ENCODE results near the gene SPAG9. TPM values are rescaled to one million over a fixed set of nuclear protein-coding genes. Genes with fewer than 3 reads are reported as not detected.

Gene SPAG9, protein sequence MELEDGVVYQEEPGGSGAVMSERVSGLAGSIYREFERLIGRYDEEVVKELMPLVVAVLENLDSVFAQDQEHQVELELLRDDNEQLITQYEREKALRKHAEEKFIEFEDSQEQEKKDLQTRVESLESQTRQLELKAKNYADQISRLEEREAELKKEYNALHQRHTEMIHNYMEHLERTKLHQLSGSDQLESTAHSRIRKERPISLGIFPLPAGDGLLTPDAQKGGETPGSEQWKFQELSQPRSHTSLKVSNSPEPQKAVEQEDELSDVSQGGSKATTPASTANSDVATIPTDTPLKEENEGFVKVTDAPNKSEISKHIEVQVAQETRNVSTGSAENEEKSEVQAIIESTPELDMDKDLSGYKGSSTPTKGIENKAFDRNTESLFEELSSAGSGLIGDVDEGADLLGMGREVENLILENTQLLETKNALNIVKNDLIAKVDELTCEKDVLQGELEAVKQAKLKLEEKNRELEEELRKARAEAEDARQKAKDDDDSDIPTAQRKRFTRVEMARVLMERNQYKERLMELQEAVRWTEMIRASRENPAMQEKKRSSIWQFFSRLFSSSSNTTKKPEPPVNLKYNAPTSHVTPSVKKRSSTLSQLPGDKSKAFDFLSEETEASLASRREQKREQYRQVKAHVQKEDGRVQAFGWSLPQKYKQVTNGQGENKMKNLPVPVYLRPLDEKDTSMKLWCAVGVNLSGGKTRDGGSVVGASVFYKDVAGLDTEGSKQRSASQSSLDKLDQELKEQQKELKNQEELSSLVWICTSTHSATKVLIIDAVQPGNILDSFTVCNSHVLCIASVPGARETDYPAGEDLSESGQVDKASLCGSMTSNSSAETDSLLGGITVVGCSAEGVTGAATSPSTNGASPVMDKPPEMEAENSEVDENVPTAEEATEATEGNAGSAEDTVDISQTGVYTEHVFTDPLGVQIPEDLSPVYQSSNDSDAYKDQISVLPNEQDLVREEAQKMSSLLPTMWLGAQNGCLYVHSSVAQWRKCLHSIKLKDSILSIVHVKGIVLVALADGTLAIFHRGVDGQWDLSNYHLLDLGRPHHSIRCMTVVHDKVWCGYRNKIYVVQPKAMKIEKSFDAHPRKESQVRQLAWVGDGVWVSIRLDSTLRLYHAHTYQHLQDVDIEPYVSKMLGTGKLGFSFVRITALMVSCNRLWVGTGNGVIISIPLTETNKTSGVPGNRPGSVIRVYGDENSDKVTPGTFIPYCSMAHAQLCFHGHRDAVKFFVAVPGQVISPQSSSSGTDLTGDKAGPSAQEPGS (N-terminal part only)
- total RNA-seq (10 to 100 TPM; 43.3 to 65.8 (median 52.8) TPM), polyA plus RNA-seq (10 to 100 TPM; 20.7 to 24.0 TPM)
- long read RNA-seq, donor 1, full-length matches to known transcripts: 2 of 40 reads
- long read RNA-seq, donor 1, partial matches to known transcripts: 10 of 40 reads
- long read RNA-seq, donor 1, other reads (novel, unspliced or antisense): 28 of 40 reads
- long read RNA-seq, donor 2, full-length matches to known transcripts: 2 of 45 reads
- long read RNA-seq, donor 2, partial matches to known transcripts: 26 of 45 reads
- long read RNA-seq, donor 2, other reads (novel, unspliced or antisense): 17 of 45 reads
- long read RNA-seq, donor 3, full-length matches to known transcripts: 3 of 26 reads
- long read RNA-seq, donor 3, partial matches to known transcripts: 18 of 26 reads
- long read RNA-seq, donor 3, other reads (novel, unspliced or antisense): 5 of 26 reads

DNA sequence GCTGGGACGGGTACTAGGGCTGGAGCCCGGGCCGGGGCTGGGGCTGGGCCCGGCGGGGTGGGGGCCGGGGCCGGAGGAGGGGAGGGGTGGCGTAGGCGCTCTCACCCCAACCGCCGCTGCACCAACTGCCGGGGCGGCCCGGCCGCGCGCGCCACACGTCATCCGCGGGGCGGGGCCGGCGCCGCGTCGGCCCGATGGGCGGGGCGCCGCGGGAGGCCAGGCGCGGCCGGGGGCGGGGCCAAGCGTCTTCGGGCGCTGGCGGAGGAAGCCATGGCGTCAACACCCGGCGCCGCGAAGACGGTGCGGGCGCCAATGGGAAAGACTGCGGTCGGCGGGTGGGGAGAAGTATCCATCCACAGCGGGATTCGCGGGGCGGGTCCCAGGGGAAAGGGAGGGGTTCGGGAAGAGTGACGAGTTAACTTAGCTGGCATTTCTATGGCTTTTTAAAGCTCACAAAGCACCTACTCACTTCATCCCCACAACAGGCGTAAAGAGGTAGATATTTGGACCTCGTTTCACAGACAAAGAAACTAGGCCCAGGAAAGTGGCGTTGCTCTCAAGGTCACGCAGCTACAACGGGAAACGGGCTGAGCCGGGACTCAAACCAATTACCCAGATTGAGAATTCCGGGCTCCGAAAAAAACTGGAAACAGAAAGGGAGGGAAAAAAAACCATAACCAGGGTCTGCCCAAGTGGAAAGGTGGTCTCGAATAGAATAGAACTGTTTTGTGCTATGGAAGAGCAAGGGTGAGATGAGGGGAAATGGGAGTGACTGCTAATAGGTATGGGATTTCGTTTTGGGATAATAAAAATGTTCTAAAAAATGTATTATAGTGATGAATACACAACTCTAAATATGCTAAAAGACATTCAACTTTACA, at the start of gene SPAG9:
SPAG9 (minus strand) TSS at position 130 of the 881 bp plus-strand sequence. CDS start 212 bp downstream, outside the sequence.
- WGBS, 2 donors: 0 to 1% methylated on average over 52 to 68 of the region's 68 CpGs
- peak within 1 kb of the TSS; percentile 95 to 100 (median 98) for H3K27ac ChIP-seq
- no peaks in the 10 kb centered on the region for H3K9me3 ChIP-seq
- no peaks in the 10 kb centered on the region for H3K27me3 ChIP-seq
- H3K4me3 ChIP-seq: peak within 1 kb of the TSS; percentile 74 to 99 (median 98)
- DNase-seq (peak; percentile 97 to 98), ATAC-seq (peak; percentile 89 to 97 (median 92))
- peaks cover 9 to 47% (median 29%) of the 10 kb centered on the region in 9 donors for H3K4me1 ChIP-seq
- TF ChIP-seq, protein P1, sequence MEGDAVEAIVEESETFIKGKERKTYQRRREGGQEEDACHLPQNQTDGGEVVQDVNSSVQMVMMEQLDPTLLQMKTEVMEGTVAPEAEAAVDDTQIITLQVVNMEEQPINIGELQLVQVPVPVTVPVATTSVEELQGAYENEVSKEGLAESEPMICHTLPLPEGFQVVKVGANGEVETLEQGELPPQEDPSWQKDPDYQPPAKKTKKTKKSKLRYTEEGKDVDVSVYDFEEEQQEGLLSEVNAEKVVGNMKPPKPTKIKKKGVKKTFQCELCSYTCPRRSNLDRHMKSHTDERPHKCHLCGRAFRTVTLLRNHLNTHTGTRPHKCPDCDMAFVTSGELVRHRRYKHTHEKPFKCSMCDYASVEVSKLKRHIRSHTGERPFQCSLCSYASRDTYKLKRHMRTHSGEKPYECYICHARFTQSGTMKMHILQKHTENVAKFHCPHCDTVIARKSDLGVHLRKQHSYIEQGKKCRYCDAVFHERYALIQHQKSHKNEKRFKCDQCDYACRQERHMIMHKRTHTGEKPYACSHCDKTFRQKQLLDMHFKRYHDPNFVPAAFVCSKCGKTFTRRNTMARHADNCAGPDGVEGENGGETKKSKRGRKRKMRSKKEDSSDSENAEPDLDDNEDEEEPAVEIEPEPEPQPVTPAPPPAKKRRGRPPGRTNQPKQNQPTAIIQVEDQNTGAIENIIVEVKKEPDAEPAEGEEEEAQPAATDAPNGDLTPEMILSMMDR (IDR thresholded peaks at IDR 0.05): no peak
- intact Hi-C loops (cut with DNase I): loop anchor here in 6 of 10 donors (1.0 to 2.0 kb wide), 4 partner anchors 32 to 254 kb away; partner anchors contain the start of genes NME1 (in 5 of the 6), NME2 (in 1 of the 6) and TOB1 (in 1 of the 6)
- no peaks in the 10 kb centered on the region for H3K36me3 ChIP-seq

DNA sequence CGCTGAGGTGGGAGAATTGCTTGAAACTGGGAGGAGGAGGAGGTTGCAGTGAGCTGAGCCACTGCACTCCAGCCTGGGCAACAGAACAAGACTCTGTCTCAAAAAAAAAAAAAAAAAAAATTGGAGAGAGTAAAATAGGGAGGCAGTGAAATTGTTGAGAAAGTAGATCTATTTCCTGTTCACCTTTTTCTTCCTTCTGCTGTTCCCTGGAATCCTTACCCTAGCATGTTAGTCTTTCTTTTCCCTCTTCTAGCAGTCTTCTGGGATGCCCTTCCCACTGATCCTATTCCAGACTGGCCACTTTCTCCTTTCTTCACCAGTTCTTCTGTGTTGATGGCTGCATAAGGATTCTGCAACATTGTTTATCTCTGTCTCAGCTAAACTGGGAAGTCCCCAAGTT, 48.7 kb upstream of the SPAG9 start:
- TF ChIP-seq, protein P1 (IDR thresholded peaks at IDR 0.05): no peak
- DNase-seq: no peak
- WGBS, 2 donors: 90 to 100% methylated on average over 1 of the region's 1 CpG
- H3K36me3 ChIP-seq: peaks cover 0 to 69% (median 26%) of the 10 kb centered on the region in 9 donors
- peaks cover 0 to 20% (median 14%) of the 10 kb centered on the region in 9 donors for H3K4me1 ChIP-seq
- H3K27me3 ChIP-seq: no peaks in the 10 kb centered on the region
- no peak overlapping the region for H3K27ac ChIP-seq
- no peak for ATAC-seq
- intact Hi-C loops (cut with DNase I): loop anchor here in 2 of 10 donors (5.0 kb wide), 2 partner anchors 93 to 167 kb away; partner anchors contain the start of genes MBTD1 (in 1 of the 2) and UTP18 (in 1 of the 2)
- no peak overlapping the region for H3K4me3 ChIP-seq
- no peaks in the 10 kb centered on the region for H3K9me3 ChIP-seq
